HCT116 (cell line): ENCODE measurements around the gene UMPS.

Source experiments
- CTCF ChIP-seq, 3 experiments: fragments of 200-600 bp in 1 of 3; sonication (generic) in 1 of 3; IDR thresholded peaks in 2 of 3; conservative IDR thresholded peaks in 1 of 3; 2 replicates each; pipeline ENCODE4 v1.5.1; 2012 to 2017; ENCODE audit warnings: low read depth in 2 of 3, low read length in 2 of 3, antibody characterized with exemption in 1 of 3, borderline replicate concordance in 1 of 3, control low read depth in 1 of 3, mild to moderate bottlenecking in 1 of 3, mixed read lengths in 1 of 3, mixed run types in 1 of 3, moderate library complexity in 1 of 3; ENCODE audit not compliant: insufficient read depth in 1 of 3
- ELF1 ChIP-seq: IDR thresholded peaks from 2 replicates; pipeline ENCODE4 v1.6.1; 2012; ENCODE audit warnings: low read depth, borderline replicate concordance
- EZH2phosphoT487 ChIP-seq: fragments of 200-600 bp; IDR thresholded peaks from 2 replicates; pipeline ENCODE4 v1.6.1; 2018; ENCODE audit warnings: antibody characterized with exemption, borderline replicate concordance
- POLR2A ChIP-seq: IDR thresholded peaks from 2 replicates; pipeline ENCODE4 v1.7.0; 2011; ENCODE audit warnings: borderline replicate concordance; ENCODE audit not compliant: insufficient read depth, insufficient read length; ENCODE audit errors: extremely low read depth
- POLR2AphosphoS5 ChIP-seq: IDR thresholded peaks from 2 replicates; pipeline ENCODE4 v1.6.1; 2011; ENCODE audit warnings: mild to moderate bottlenecking, low read depth, low read length, moderate library complexity
- SIN3A ChIP-seq: IDR thresholded peaks from 2 replicates; pipeline ENCODE4 v1.6.1; 2012; ENCODE audit warnings: low read depth
- SP1 ChIP-seq: IDR thresholded peaks from 2 replicates; pipeline ENCODE4 v1.6.1; 2012; ENCODE audit warnings: low read depth
- TF ChIP-seq, protein P1 (sequence below): IDR thresholded peaks from 2 replicates; pipeline ENCODE4 v1.6.1; 2012

DNA sequence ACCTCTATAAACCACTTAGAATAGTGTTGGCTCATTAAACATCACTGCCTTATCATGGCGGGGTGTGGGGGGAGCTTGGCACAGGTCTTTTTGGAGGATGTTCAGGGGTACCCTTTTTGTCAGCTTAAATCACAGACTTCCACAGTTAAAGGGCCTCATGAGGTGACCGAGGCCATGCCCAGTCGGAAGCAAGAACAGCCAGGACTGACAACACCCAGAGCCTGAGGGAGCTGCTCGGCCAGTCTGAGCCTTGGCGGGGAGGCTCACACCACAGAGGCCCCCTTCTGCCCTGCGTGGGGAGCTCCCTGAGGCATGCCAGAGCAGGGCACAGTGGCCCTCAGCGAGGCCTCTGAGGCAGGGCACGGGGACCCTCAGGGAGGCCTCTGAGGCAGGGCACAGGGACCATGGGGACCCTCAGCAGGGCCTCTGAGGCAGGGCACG lies 49.5 kb downstream of the UMPS start:
- TF ChIP-seq SP1: no peak
- TF ChIP-seq CTCF (IDR thresholded peaks at IDR 0.05 in 2 of 3, conservative IDR thresholded peaks at IDR 0.05 in 1 of 3; ENCODE audit: borderline replicate concordance in 1 of 3, insufficient read depth in 1 of 3, low read depth in 2 of 3, low read length in 2 of 3): no peak
- no peak for TF ChIP-seq SIN3A
- no peak for TF ChIP-seq POLR2A
- no peak for TF ChIP-seq EZH2phosphoT487
- no peak for TF ChIP-seq POLR2AphosphoS5
- TF ChIP-seq ELF1: no peak
- TF ChIP-seq, protein P1, sequence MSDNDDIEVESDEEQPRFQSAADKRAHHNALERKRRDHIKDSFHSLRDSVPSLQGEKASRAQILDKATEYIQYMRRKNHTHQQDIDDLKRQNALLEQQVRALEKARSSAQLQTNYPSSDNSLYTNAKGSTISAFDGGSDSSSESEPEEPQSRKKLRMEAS: no peak
